Measurements from ENCODE around the gene ART3.
A peak's percentile ranks its signal among the peaks of the same experiment; 100 is the strongest.

The ART3 gene

DNA sequence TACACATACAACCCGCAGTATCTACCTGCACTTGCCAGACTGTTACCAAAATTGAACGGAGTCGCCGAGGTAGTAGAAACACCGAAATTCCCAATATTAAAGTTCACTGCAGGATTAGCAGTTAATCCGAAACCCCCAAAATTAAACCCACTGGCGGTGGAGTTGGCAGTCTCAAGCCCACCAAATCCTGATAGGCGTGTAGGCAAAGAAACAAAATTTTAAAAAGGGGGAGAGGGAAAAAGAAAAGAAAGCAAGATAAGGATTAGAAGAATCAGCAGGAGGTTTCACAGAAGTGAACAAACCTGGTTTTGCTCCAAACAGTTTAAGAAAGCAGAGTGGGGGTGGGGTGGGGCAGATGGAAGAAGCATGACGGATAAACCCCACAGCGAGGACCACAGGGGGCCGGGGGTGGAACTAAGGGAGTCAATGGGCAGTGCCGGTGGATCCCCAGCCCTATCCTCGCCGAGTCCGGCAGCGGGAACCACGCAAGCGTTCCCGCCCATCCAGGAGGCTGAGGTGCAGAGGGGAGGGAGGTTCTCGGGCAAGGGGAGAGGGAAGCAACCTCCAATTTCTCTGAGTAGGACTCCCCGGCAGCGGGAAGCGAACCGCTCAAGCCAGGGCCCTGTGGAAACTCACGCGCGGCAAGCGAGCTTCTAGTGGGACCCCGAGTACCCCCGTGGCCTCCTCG lies 73.1 kb downstream of the ART3 start:
- peak; percentile 25 to 46 (median 27) for DNase-seq (ENCODE audit: low read depth in 3 of 3)

DNA sequence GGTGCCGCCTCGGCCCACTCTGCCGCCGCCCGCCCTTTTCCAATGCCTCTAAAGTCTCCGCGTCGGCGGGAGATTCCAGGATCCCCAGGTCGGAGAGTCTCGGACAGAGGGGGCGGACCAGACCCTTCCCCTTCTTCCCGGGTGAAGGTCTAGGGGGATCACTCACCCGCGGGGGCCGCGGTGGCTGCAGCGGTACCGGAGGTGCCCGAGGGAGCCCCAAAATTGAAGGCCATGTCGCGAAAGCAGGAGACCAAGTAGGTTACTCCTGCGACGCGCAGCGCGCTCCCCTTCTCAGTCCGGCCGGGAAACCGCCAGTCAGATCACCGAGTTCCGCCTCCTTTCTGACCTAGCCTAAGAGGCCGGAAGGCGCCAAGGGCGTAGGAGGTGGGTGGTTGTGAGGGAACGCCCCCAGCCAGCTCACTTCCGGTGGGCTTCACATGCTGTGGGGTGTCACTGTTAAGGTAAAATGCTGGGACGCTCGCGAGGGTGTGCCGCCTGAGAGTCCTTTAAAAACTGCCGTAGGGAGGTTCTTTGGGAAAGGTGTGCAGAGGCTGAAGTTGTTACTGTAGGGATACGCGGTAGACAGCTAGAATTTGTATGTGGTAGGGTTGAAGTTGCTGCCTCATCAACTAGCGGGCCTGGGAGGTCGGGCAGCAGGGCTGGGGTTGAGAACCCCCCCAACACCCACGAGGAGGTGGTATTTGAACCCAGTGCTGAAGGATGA lies 73.8 kb downstream of the ART3 start, which contains the start of gene NUP54:
Gene NUP54, minus strand, starts transcription at position 256 of the 724 bp plus-strand sequence. Its CDS starts 23 bp downstream, at position 233.
- peak; percentile 91 to 92 (median 92) for DNase-seq (ENCODE audit: low read depth in 3 of 3)

DNA sequence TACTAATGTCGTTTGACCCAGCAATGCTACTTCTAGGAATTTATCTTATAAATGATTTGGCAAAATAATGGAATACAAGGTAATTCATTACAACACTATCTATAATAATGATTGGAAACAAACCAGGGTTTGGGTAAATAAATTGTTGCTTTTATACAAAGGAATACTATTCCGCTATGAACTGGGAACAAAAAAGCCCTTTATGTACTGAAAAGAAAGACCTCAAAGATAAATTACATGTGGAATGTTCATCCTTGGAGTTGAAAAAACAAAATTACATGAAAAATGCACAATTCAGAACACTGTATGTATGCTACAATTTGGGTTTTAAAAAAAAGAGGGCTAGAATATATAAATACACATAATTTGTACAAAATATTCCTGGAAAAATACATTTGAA lies 78.8 kb downstream of the ART3 start:
- DNase-seq (ENCODE audit: low read depth in 3 of 3), result no peak

DNA sequence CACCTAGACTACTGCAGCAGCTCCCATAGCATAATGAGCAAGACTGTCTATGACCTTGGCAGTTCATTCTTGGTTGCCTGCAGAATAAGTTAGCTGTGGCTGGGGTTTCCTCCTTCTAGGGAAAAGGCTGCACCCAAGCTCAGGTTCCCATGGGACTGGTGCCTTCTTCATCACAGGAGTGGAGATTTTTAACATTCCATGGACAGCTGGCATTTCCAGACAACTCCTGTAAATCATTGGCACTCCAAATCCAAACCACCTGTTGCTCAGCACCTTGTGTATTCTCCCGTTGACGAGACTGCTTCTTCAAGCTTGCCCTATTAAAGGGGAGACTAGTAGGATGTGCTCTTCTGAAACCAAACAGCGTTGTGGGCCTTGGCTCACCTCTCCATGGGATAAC lies 81.5 kb downstream of the ART3 start:
- no peak for DNase-seq (ENCODE audit: low read depth in 3 of 3)

DNA sequence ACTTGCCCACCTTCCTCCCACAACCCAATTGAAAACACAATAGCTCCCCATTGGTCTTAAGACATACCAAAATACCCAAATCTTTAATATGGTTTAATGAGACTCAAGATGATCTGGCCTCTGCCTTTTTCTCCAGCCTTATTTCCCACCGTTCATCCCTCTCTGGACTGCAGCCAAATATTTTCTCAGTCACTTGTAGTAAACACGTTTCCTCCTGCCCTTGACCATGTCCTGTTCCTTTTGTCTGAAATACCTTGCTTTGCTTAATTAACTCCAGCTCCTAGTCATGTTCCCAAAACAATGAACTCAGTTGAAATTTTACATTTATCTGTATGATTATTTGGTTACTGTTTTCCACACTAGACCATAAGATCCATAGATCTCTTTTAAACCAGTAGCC lies 82.1 kb downstream of the ART3 start:
- DNase-seq (ENCODE audit: low read depth in 3 of 3), result no peak

DNA sequence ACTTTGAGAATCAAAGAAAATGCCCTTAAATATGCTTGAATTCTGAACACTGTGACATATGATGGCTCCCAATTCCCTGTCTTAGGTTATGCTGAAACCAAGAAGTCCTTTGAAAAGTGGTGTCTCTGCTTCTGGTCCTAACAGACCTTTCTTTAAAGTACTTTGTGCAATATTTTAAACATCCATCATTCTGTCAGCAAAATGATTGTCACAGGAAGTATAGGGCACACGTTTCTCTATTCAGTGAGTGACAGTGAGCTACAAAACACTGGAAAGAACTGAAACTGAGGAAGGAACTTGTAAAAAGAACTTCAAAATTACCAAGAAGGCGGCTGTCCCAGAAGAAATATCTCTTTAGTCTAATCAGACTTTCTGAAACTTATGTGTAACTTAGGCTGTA lies 85.8 kb downstream of the ART3 start:
- DNase-seq (ENCODE audit: low read depth in 3 of 3), result no peak

Measured in stimulated activated CD4-positive, alpha-beta T cell treated with anti-CD3 and anti-CD28 coated beads, TNF-alpha, amount 100 ng/mL, for 48 hours (primary cell).